H1 (cell line): Measurements from ENCODE around the gene PFKFB3.

Experiments used
- CEBPB ChIP-seq: IDR thresholded peaks from 2 replicates; pipeline ENCODE4 v1.6.1; 2012; ENCODE audit warnings: low read depth, low read length
- CHD2 ChIP-seq: IDR thresholded peaks from 2 replicates; pipeline ENCODE4 v1.6.1; 2012; ENCODE audit warnings: low read length, improper control_type of control experiment
- EP300 ChIP-seq, 2 experiments: IDR thresholded peaks; 1 replicate in 1 of 2; 2 replicates in 1 of 2; pipeline ENCODE4 v1.6.1; 2011 to 2012; ENCODE audit warnings: low read depth in 2 of 2, low read length in 2 of 2, mild to moderate bottlenecking in 2 of 2, borderline replicate concordance in 1 of 2, inconsistent platforms in 1 of 2, moderate library complexity in 1 of 2

- TF ChIP-seq CEBPB (no peak), CHD2 (no peak), EP300 (IDR thresholded peaks at IDR 0.05; ENCODE audit: borderline replicate concordance in 1 of 2, low read depth in 2 of 2, low read length in 2 of 2) (no peak)
Measured at GRCh38 chr10:6180480-6181110, 22.1 kb upstream of the PFKFB3 start.
